ENCODE measurements around the gene NOVA2. TPM values are rescaled to one million over a fixed set of nuclear protein-coding genes. Genes with fewer than 3 reads are reported as not detected.

NOVA2 gene
- total and polyA plus RNA-seq, 2 donors (not counting 3 experiments of a cell fraction or from before 2014, with no cell fraction given): 5.6 to 34.2 TPM

- H3K9ac ChIP-seq (replicated peaks; ENCODE audit: extremely low read depth, insufficient read depth, low read length): no peak overlapping the region
- no peak overlapping the region for H3K4me2 ChIP-seq (ENCODE audit: insufficient read depth, low read length)
- no peaks in the 10 kb centered on the region for H3K79me2 ChIP-seq (ENCODE audit: control insufficient read depth, insufficient read depth, low read length)
- BruUV-seq (replicated peaks): no TSS peak
- ChIA-PET CTCF (interaction anchor here (1.3 kb wide), 1 partner anchor 15 kb away, joined by 5 read pairs; no protein-coding TSS in a partner anchor), POLR2A (interaction anchor here (0.6 kb wide), 1 partner anchor 25 kb away, joined by 4 read pairs; no protein-coding TSS in a partner anchor)
- H3K27ac ChIP-seq (ENCODE audit: insufficient read depth, low read depth, low read length): no peak overlapping the region
- H3K9me1 ChIP-seq (replicated peaks; ENCODE audit: control insufficient read depth, extremely low read depth, insufficient read depth, low read length): no peaks in the 10 kb centered on the region
- FAIRE-seq (no peak), DNase-seq (ENCODE audit: low read depth, low spot score) (no peak)
- H3K36me3 ChIP-seq (ENCODE audit: control insufficient read depth in 2 of 2, extremely low read depth in 1 of 2, insufficient read depth in 2 of 2, low read length in 2 of 2): peaks cover 0 to 19% of the 10 kb centered on the region in 2 experiments
- H3K9me3 ChIP-seq (replicated peaks; ENCODE audit: control insufficient read depth, insufficient read depth, low read length): no peaks in the 10 kb centered on the region
- H2AFZ ChIP-seq (ENCODE audit: low read depth, low read length): no peak overlapping the region
- H3K27me3 ChIP-seq (ENCODE audit: control insufficient read depth in 2 of 2, insufficient read depth in 2 of 2, low read length in 2 of 2): no peaks in the 10 kb centered on the region
- intact Hi-C loops (cut with micrococcal nuclease): no loop called here
- H4K20me1 ChIP-seq (replicated peaks; ENCODE audit: control insufficient read depth, extremely low read depth, insufficient read depth, low read length): no peaks in the 10 kb centered on the region
- dilution Hi-C loops (cut with MboI; ENCODE audit: extremely low pct_ligation_motif_present, low sequenced_read_pairs): no loop called here
- H3K4me1 ChIP-seq (ENCODE audit: control insufficient read depth, extremely low read depth, insufficient read depth, low read length): no peaks in the 10 kb centered on the region
- no peak overlapping the region for H3K4me3 ChIP-seq (replicated peaks in 1 of 3; ENCODE audit: insufficient read depth in 1 of 3, low read depth in 1 of 3, low read length in 3 of 3)
- no peak for TF ChIP-seq MYC (IDR thresholded peaks at IDR 0.05; ENCODE audit: low read depth, low read length)
- TF ChIP-seq CTCF (IDR thresholded peaks at IDR 0.05; ENCODE audit: extremely low read depth in 1 of 2, insufficient read depth in 1 of 2, low read depth in 1 of 2, low read length in 2 of 2): no peak
- TF ChIP-seq POLR2A (IDR thresholded peaks at IDR 0.05; ENCODE audit: low read depth, low read length): no peak
- TF ChIP-seq JUN (IDR thresholded peaks at IDR 0.05; ENCODE audit: borderline replicate concordance, insufficient read depth, insufficient read length, low read depth): no peak
- no peak for TF ChIP-seq GATA2 (IDR thresholded peaks at IDR 0.05; ENCODE audit: insufficient read depth, insufficient read length, low read depth, low read length)
- no peak for TF ChIP-seq EZH2 (IDR thresholded peaks at IDR 0.05; ENCODE audit: borderline replicate concordance, low read depth, low read length, severe bottlenecking)
Observed at GRCh38 chr19:45947926-45948325, 25.7 kb downstream of the NOVA2 start.

- BruUV-seq (replicated peaks): no TSS peak
- Histone ChIP-seq H3K9me1 (replicated peaks; ENCODE audit: control insufficient read depth, extremely low read depth, insufficient read depth, low read length) (no peaks in the 10 kb centered on the region), H3K9ac (replicated peaks; ENCODE audit: extremely low read depth, insufficient read depth, low read length) (no peak overlapping the region), H3K27me3 (ENCODE audit: control insufficient read depth in 2 of 2, insufficient read depth in 2 of 2, low read length in 2 of 2) (no peaks in the 10 kb centered on the region), H3K27ac (ENCODE audit: insufficient read depth, low read depth, low read length) (no peak overlapping the region), H4K20me1 (replicated peaks; ENCODE audit: control insufficient read depth, extremely low read depth, insufficient read depth, low read length) (no peaks in the 10 kb centered on the region), H3K36me3 (ENCODE audit: control insufficient read depth in 2 of 2, extremely low read depth in 1 of 2, insufficient read depth in 2 of 2, low read length in 2 of 2) (peaks cover 0 to 22% of the 10 kb centered on the region in 2 experiments), H3K4me2 (ENCODE audit: insufficient read depth, low read length) (no peak overlapping the region), H2AFZ (ENCODE audit: low read depth, low read length) (no peak overlapping the region), H3K9me3 (replicated peaks; ENCODE audit: control insufficient read depth, insufficient read depth, low read length) (no peaks in the 10 kb centered on the region), H3K4me3 (replicated peaks in 1 of 3; ENCODE audit: insufficient read depth in 1 of 3, low read depth in 1 of 3, low read length in 3 of 3) (no peak overlapping the region), H3K79me2 (ENCODE audit: control insufficient read depth, insufficient read depth, low read length) (no peaks in the 10 kb centered on the region), H3K4me1 (ENCODE audit: control insufficient read depth, extremely low read depth, insufficient read depth, low read length) (no peaks in the 10 kb centered on the region)
- intact Hi-C loops (cut with micrococcal nuclease): no loop called here
- CTCF ChIA-PET: interaction anchor here (1.4 kb wide), 1 partner anchor 76 kb away, joined by 3 read pairs; no protein-coding TSS in a partner anchor
- FAIRE-seq: no peak
- dilution Hi-C loops (cut with MboI; ENCODE audit: extremely low pct_ligation_motif_present, low sequenced_read_pairs): no loop called here
- TF ChIP-seq EZH2 (IDR thresholded peaks at IDR 0.05; ENCODE audit: borderline replicate concordance, low read depth, low read length, severe bottlenecking): no peak
- no peak for TF ChIP-seq CTCF (IDR thresholded peaks at IDR 0.05; ENCODE audit: extremely low read depth in 1 of 2, insufficient read depth in 1 of 2, low read depth in 1 of 2, low read length in 2 of 2)
- TF ChIP-seq GATA2 (IDR thresholded peaks at IDR 0.05; ENCODE audit: insufficient read depth, insufficient read length, low read depth, low read length): no peak
- TF ChIP-seq POLR2A (IDR thresholded peaks at IDR 0.05; ENCODE audit: low read depth, low read length): no peak
- DNase-seq (ENCODE audit: low read depth, low spot score): no peak
- POLR2A ChIA-PET: no interaction called here
Observed at GRCh38 chr19:45940515-45940805, 33.2 kb downstream of the NOVA2 start.
